ENCODE measurements around the gene ASPN. TPM values are rescaled to one million over a fixed set of nuclear protein-coding genes. Genes with fewer than 3 reads are reported as not detected.
A peak's percentile ranks its signal among the peaks of the same experiment; 100 is the strongest.

The ASPN gene
- total RNA-seq, 4 donors from 2014 or later = 1.5 to 102 (median 3.9) TPM

- Histone ChIP-seq H3K27me3 (no peaks in the 10 kb centered on the region), H3K27ac (no peak overlapping the region), H3K4me1 (peaks cover 0 to 5% (median under 1%) of the 10 kb centered on the region in 4 donors), H3K4me3 (no peak overlapping the region), H3K9me3 (no peaks in the 10 kb centered on the region), H3K36me3 (no peaks in the 10 kb centered on the region)
- in situ Hi-C loops (cut with MboI; ENCODE audit: low pct_ligation_motif_present in 1 of 4, low pct_unique_long_range_greater_than_20kb in 1 of 4, low sequenced_read_pairs in 3 of 4) = loop anchor here in 1 of 4 donors (10.0 kb wide), 1 partner anchor 135 kb away; no protein-coding TSS in a partner anchor
- intact Hi-C loops (cut with DNase I; ENCODE audit: low total_unique reads) = loop anchor here (10.0 kb wide), 1 partner anchor 115 kb away; no protein-coding TSS in a partner anchor
- no peak for TF ChIP-seq EP300 (IDR thresholded peaks at IDR 0.05; ENCODE audit: low read depth)
- no peak for TF ChIP-seq CTCF (IDR thresholded peaks at IDR 0.05)
- no peak for TF ChIP-seq POLR2A (IDR thresholded peaks at IDR 0.05)
- TF ChIP-seq POLR2AphosphoS5 (IDR thresholded peaks at IDR 0.05) = no peak
- 70 to 75% methylated on average over 2 of the region's 2 CpGs for WGBS, 2 donors (ENCODE audit: low coverage in 1 of 2)
- no peak for DNase-seq
Measured at GRCh38 chr9:92499701-92500100, 17.4 kb upstream of the ASPN start.

- Histone ChIP-seq H3K27ac (peak overlapping the region in 2 of 4 donors; percentile 11 to 35), H3K4me3 (no peak overlapping the region), H3K4me1 (no peaks in the 10 kb centered on the region), H3K27me3 (no peaks in the 10 kb centered on the region), H3K36me3 (no peaks in the 10 kb centered on the region), H3K9me3 (no peaks in the 10 kb centered on the region)
- DNase-seq = no peak
- intact Hi-C loops (cut with DNase I; ENCODE audit: low total_unique reads) (no loop called here), in situ Hi-C loops (cut with MboI; ENCODE audit: low pct_ligation_motif_present in 1 of 4, low pct_unique_long_range_greater_than_20kb in 1 of 4, low sequenced_read_pairs in 3 of 4) (no loop called here)
- WGBS, 2 donors (ENCODE audit: low coverage in 1 of 2) = 79 to 80% methylated on average over 5 of the region's 5 CpGs
- no peak for TF ChIP-seq CTCF (IDR thresholded peaks at IDR 0.05)
- no peak for TF ChIP-seq POLR2AphosphoS5 (IDR thresholded peaks at IDR 0.05)
- TF ChIP-seq EP300 (IDR thresholded peaks at IDR 0.05; ENCODE audit: low read depth) = no peak
- TF ChIP-seq POLR2A (IDR thresholded peaks at IDR 0.05) = no peak
Measured at GRCh38 chr9:92496396-92497176, 14.3 kb upstream of the ASPN start.

GRCh38 chr9:92494856-92495255 is 12.6 kb upstream of the ASPN start:
- 83% methylated on average over 2 of the region's 2 CpGs; no CpG with 5 or more reads in 1 of the 2 donors for WGBS, 2 donors (ENCODE audit: low coverage in 1 of 2)
- no peak overlapping the region for H3K27ac ChIP-seq

More at GRCh38 chr9:92494856-92495255, 12.6 kb upstream of the ASPN start:
- in situ Hi-C loops (cut with MboI; ENCODE audit: low pct_ligation_motif_present in 1 of 4, low pct_unique_long_range_greater_than_20kb in 1 of 4, low sequenced_read_pairs in 3 of 4) = no loop called here
- TF ChIP-seq POLR2A (IDR thresholded peaks at IDR 0.05) (no peak), POLR2AphosphoS5 (IDR thresholded peaks at IDR 0.05) (no peak), EP300 (IDR thresholded peaks at IDR 0.05; ENCODE audit: low read depth) (no peak), CTCF (IDR thresholded peaks at IDR 0.05) (no peak)
- H3K4me1 ChIP-seq = no peaks in the 10 kb centered on the region
- H3K9me3 ChIP-seq = no peaks in the 10 kb centered on the region
- no peak for DNase-seq
- no peaks in the 10 kb centered on the region for H3K36me3 ChIP-seq
- H3K4me3 ChIP-seq = no peak overlapping the region
- intact Hi-C loops (cut with DNase I; ENCODE audit: low total_unique reads) = no loop called here
- no peaks in the 10 kb centered on the region for H3K27me3 ChIP-seq

Measured in transverse colon (tissue), 4 donors.